ENCODE data around the gene SLC24A5. TPM values are rescaled to one million over a fixed set of nuclear protein-coding genes. Genes with fewer than 3 reads are reported as not detected.
A peak's percentile ranks its signal among the peaks of the same experiment; 100 is the strongest.

SLC24A5 gene
- total RNA-seq, 1 donor from 2014 or later: not detected

DNA sequence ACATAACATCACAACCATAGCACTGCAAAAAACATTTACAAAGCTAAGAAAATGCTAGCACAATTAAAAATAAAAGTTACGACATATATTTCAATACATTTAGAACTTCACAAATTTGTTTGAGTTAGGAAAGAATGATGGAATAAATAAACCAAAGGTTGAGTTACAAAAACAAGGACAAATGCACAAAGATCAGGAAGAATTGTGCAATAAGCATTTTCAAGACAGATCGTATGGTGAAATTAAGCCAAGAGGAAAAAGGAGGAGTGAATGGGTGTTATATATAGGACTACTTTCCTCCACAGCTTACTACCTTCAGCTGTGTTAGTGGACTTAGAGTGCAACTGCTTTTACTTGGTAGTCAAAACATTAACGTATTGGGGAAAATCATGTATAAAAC is 64.7 kb downstream of the SLC24A5 start:
- no peak for DNase-seq (ENCODE audit: low read depth)

DNA sequence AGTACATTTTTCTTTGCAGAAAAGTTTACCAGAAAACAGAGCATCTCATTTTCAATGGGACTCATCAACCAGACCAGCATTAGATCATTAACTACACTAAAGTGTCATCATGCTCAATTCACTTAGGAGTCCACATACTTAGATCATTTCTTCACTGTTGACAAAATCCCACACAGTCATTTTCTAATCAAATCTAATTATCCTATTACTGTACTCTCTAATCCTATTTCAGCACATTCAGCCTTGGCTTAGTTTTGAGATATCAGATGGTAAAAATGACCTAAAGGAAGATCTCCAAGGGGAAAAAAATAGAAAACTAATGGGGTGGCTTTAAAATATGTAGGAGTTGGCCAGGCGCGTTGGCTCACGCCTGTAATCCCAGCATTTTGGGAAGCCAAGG is 65.5 kb downstream of the SLC24A5 start:
- no peak for DNase-seq (ENCODE audit: low read depth)

DNA sequence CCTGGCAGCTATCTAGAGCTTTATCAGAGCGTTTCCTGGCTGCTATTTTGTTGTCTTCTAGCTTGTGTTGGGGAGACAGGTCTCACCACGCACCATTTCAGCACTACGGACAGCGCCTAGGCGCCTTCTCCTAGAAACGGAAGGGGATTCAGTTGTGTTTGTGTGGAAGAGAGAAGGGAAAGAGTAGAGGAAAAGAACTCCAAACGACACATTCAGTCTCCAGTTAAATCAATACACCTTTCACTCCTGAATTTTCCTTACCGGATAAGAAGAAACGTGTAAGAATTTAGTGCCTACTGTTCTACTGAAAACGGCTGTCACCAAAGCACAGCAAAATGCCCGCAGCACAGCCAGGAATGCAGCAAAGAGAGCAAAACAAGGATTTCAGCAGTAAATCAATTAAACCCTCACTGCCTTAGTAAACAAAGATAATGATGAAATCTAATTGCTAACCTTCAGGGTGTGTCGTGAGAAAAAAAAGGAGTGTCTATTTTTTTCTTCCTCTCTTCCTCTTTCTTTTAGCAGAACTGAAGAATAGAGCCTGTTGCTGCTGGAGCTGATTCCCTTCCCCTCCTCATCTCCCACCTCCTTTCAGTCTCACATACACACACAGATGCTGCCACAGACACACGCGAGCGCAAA is 70.3 kb downstream of the SLC24A5 start:
- peak; percentile 87 for DNase-seq (ENCODE audit: low read depth)

DNA sequence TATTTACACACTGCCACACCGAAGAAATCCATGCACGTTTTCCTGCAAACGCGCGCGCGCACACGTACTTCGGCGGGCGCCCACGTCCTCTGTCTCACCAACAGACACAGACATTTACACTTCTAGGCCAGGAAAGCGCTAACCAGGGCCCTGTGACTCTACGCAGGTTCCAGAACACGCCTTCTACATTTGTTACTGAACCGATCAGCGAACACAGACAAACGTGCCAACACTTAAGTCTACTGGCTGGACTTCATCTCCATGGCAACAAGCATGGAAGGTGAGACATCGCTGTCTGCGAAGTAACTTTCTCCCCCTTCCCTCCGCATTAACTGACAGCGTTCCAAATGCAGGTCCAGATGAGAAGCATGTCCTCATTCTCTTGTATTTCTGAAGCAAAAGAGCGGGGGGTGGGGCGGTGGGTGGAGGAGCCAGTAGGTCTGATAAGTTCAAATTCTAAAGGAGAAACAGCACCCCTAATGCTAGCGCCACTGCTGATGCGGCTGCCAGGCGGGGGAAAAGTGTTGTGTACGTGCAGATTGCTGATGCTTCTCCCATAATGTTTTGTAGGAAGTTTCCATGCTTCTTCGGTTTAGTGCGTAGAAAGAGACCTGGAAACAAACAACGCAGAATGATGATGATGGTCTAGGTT is 70.9 kb downstream of the SLC24A5 start, which contains the start of gene CTXN2:
Gene CTXN2, plus strand, starts transcription at position 92 of the 652 bp plus-strand sequence. CDS start 9,636 bp downstream, outside the sequence.
- no peak for DNase-seq (ENCODE audit: low read depth)

Other genes with a start within 250 kb of the SLC24A5 start
- 9.1 and 15.6 TPM in 2 replicates for gene MYEF2, start 57.3 kb downstream of the SLC24A5 start, total RNA-seq
- gene CTXN2, start 70.7 kb downstream of the SLC24A5 start, total RNA-seq: not detected in 2 replicates
- not detected in 2 replicates for gene SLC12A1, start 85.3 kb downstream of the SLC24A5 start, total RNA-seq
- 80.9 and 88.0 TPM in 2 replicates for gene DUT, start 210.4 kb downstream of the SLC24A5 start, total RNA-seq

All from myocyte (in vitro differentiated cells).